Upper lobe of right lung (tissue), 1 donor: ENCODE results near the gene TRMT2A. TPM values are rescaled to one million over a fixed set of nuclear protein-coding genes. Genes with fewer than 3 reads are reported as not detected.

ENCODE experiments used
- ATAC-seq: fragments of 200-7000 bp; cut with Tn5 transposase; one replicate; pipeline ENCODE4 v1.9.1; 2020; ENCODE audit warnings: mild to moderate bottlenecking, moderate library complexity
- DNase-seq: peaks from one replicate; pipeline ENCODE4 v3.0.0-alpha.2; 2020
- H3K27ac ChIP-seq: fragments of 200-600 bp; one replicate; pipeline ENCODE4 v1.8.0; 2022
- H3K27me3 ChIP-seq: fragments of 200-600 bp; one replicate; pipeline ENCODE4 v1.8.0; 2022; ENCODE audit warnings: mild to moderate bottlenecking
- H3K36me3 ChIP-seq: fragments of 200-600 bp; one replicate; pipeline ENCODE4 v1.8.0; 2022
- H3K4me1 ChIP-seq: fragments of 200-600 bp; one replicate; pipeline ENCODE4 v1.8.0; 2022
- H3K4me3 ChIP-seq: fragments of 200-600 bp; one replicate; pipeline ENCODE4 v1.8.0; 2022; ENCODE audit warnings: mild to moderate bottlenecking
- H3K9me3 ChIP-seq: fragments of 200-600 bp; one replicate; pipeline ENCODE4 v1.8.0; 2022
- intact Hi-C: fragments of 100-400 bp; cut with DNase I; formaldehyde crosslinking; loops from one replicate; pipeline ENCODE4 v1.11.0; 2022
- long read RNA-seq: library from polyadenylated mRNA; unstranded; transcript quantifications from one replicate; pipeline ENCODE4 v2.0.0, GENCODE V29; 2021
- total RNA-seq: library from RNA; stranded (reverse); fragmentation: NEBNext Ultra II Directional; extraction: Animal tissue kit (Norgen Biotek cat#: 25700); gene quantifications from one replicate; pipeline ENCODE4 v1.2.1, GENCODE V29; 2021
- TF ChIP-seq, protein P1 (sequence below): fragments of 200-600 bp; IDR thresholded peaks from one replicate; pipeline ENCODE4 v1.8.0; 2022; ENCODE audit warnings: antibody characterized with exemption
- donor health status: DM: no; HTN: yes; CAD: no; lungs with severe emphysema.

Gene TRMT2A, protein sequence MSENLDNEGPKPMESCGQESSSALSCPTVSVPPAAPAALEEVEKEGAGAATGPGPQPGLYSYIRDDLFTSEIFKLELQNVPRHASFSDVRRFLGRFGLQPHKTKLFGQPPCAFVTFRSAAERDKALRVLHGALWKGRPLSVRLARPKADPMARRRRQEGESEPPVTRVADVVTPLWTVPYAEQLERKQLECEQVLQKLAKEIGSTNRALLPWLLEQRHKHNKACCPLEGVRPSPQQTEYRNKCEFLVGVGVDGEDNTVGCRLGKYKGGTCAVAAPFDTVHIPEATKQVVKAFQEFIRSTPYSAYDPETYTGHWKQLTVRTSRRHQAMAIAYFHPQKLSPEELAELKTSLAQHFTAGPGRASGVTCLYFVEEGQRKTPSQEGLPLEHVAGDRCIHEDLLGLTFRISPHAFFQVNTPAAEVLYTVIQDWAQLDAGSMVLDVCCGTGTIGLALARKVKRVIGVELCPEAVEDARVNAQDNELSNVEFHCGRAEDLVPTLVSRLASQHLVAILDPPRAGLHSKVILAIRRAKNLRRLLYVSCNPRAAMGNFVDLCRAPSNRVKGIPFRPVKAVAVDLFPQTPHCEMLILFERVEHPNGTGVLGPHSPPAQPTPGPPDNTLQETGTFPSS
- total RNA-seq: 53.8 TPM
- long read RNA-seq, transcript TRMT2A-201 (12 exons, 2,964 nt): major isoform, 40 of 99 reads
- long read RNA-seq, partial matches to known transcripts: 8 of 99 reads
- long read RNA-seq, other reads (novel, unspliced or antisense): 43 of 99 reads

DNA sequence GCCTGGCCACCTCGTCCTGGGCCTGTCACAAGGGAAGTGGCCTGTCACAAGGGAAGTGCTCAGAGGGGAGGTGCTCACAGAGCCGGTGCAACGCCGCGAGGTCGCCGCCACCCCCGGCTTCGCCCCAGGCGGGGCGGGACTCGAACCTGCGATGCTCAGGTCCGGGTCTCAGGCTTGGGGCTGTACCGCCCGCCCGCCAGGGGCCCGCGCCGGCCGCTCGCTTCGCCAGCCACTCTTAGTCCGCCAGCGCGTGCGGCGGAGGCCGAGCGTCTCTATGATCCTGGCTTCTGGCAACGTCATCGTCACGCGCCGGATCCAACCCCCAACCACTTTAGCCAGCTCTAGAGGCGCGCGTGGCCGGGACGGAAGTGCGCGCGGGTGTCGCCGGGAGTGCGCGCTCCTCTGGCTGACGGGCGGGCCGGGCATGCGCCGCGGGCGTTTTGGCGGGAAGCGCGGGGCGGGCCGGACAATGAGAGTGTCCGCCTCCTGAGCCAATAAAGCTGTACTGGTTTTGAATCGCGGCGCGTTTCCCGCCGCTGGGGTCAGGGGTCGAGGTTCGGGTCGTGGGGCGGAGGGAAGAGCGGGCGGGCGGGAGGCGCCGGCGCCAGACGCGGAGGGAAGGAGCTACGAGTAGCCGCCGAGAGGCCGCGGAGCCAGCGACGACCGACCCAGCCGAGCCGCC lies at the start of gene TRMT2A:
TRMT2A (minus strand) TSS at position 276 of the 682 bp plus-strand sequence. CDS start 320 bp downstream, outside the sequence.
- TF ChIP-seq, protein P1, sequence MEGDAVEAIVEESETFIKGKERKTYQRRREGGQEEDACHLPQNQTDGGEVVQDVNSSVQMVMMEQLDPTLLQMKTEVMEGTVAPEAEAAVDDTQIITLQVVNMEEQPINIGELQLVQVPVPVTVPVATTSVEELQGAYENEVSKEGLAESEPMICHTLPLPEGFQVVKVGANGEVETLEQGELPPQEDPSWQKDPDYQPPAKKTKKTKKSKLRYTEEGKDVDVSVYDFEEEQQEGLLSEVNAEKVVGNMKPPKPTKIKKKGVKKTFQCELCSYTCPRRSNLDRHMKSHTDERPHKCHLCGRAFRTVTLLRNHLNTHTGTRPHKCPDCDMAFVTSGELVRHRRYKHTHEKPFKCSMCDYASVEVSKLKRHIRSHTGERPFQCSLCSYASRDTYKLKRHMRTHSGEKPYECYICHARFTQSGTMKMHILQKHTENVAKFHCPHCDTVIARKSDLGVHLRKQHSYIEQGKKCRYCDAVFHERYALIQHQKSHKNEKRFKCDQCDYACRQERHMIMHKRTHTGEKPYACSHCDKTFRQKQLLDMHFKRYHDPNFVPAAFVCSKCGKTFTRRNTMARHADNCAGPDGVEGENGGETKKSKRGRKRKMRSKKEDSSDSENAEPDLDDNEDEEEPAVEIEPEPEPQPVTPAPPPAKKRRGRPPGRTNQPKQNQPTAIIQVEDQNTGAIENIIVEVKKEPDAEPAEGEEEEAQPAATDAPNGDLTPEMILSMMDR: peak; percentile 31
- intact Hi-C loops: no loop called here
- ATAC-seq: peak; percentile 93

DNA sequence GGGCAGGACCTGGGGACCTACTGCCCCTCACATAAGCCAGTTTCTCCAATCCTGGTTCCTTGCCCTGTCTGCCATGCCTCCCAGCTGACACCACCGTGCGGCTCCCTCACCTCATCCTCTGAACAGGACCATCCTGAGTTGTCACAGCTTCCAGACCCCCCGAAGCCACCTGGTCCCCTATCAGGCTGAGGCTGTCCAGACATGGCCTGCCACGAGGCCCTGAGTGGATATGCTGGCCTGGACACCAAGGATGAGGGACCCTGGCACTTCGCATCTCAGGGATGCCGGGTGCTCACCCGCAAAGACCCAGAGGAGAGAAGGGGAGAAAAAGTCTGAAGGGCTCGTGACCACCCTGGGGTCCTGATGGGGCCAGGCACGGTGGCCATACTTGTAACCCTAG lies 49.7 kb upstream of the TRMT2A start:
- H3K4me3 ChIP-seq: no peak overlapping the region
- ATAC-seq: no peak
- DNase-seq: no peak
- no peaks in the 10 kb centered on the region for H3K4me1 ChIP-seq
- H3K27me3 ChIP-seq: no peaks in the 10 kb centered on the region
- H3K9me3 ChIP-seq: no peaks in the 10 kb centered on the region
- no peaks in the 10 kb centered on the region for H3K36me3 ChIP-seq
- intact Hi-C loops: no loop called here
- no peak overlapping the region for H3K27ac ChIP-seq
- TF ChIP-seq, protein P1: no peak

More for the DNA sequence above, at the start of gene TRMT2A:
- peak; percentile 99 for DNase-seq
- H3K4me1 ChIP-seq: peaks cover 25% of the 10 kb centered on the region
- no peaks in the 10 kb centered on the region for H3K9me3 ChIP-seq
- peak within 1 kb of the TSS; percentile 91 for H3K27ac ChIP-seq
- peak within 1 kb of the TSS; percentile 91 for H3K4me3 ChIP-seq
- no peaks in the 10 kb centered on the region for H3K27me3 ChIP-seq
- H3K36me3 ChIP-seq: peaks cover 64% of the 10 kb centered on the region

DNA sequence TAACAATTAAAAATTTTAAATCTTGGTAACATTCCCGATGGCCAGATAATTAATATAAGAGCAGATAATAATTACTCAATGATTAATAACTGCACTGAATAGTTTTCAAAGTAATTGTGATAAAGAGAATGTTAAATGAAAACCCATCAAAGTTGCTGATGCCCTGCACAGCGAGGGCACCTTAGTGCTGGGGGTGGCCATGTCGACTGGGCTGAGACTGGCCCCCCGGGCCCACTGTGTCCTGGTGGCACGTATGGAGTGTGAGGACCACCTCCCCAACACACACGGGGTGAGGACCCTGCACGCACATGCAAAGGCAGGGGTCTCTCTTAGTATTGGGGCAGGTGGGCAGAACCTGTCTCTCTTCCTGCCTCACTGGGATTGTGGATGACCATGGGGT lies 48.9 kb upstream of the TRMT2A start:
- TF ChIP-seq, protein P1: no peak
- DNase-seq (no peak), ATAC-seq (no peak)
- no peaks in the 10 kb centered on the region for H3K4me1 ChIP-seq
- H3K27me3 ChIP-seq: no peaks in the 10 kb centered on the region
- H3K27ac ChIP-seq: no peak overlapping the region
- no peaks in the 10 kb centered on the region for H3K9me3 ChIP-seq
- H3K4me3 ChIP-seq: no peak overlapping the region
- H3K36me3 ChIP-seq: no peaks in the 10 kb centered on the region
- intact Hi-C loops: no loop called here

DNA sequence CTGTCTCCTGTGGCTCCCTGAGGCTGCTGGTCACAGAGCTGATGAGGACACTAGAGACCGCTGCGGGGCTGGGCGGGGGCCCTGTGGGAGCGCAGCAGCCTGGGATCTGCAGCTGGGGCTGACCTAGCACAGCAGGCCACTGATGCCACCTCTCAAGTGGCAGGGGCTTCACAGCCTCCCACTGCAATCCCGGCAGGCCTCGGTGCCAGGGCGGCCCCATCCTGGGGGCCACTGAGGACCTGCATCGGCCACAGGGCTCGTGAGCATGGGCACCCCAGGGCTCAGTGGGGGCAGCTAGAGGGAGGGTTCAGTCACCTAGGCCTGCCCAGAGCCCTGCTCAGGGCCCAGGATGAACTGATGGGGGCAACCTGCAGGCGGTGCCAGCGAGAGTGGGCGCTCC lies 48.4 kb upstream of the TRMT2A start:
- ATAC-seq: no peak
- no peak for DNase-seq
- TF ChIP-seq, protein P1: no peak

DNA sequence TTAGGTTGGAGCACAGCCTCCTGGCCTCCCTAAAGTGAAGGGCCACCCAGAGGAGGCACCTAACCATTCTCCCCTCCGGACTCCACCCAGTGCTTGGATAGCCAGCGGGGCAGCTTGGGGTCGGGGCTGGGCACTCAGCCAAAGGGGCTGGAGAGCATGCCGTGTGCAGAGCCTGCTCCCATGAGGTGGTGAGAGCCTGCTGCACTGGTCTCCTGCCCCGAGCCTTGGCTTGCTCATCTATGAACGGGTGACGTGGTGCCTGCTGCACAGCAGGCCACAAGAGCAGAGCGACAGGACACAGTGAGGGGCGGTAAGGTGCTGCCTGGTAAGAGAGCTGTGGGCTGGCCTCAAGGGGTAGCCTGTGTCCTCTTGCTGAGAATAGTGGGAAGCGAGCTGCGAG lies 47.8 kb upstream of the TRMT2A start:
- H3K36me3 ChIP-seq: no peaks in the 10 kb centered on the region
- no peak overlapping the region for H3K27ac ChIP-seq
- intact Hi-C loops: no loop called here
- no peaks in the 10 kb centered on the region for H3K4me1 ChIP-seq
- H3K27me3 ChIP-seq: no peaks in the 10 kb centered on the region
- TF ChIP-seq, protein P1: no peak
- no peaks in the 10 kb centered on the region for H3K9me3 ChIP-seq
- no peak for DNase-seq
- H3K4me3 ChIP-seq: no peak overlapping the region
- ATAC-seq: no peak

More for the DNA sequence above, 48.4 kb upstream of the TRMT2A start:
- Histone ChIP-seq H3K4me1 (no peaks in the 10 kb centered on the region), H3K36me3 (no peaks in the 10 kb centered on the region), H3K27ac (no peak overlapping the region), H3K9me3 (no peaks in the 10 kb centered on the region), H3K4me3 (no peak overlapping the region), H3K27me3 (no peaks in the 10 kb centered on the region)
- intact Hi-C loops: no loop called here
